Right lobe of liver (tissue), 6 donors: ENCODE data around the gene CDH4. TPM values are rescaled to one million over a fixed set of nuclear protein-coding genes. Genes with fewer than 3 reads are reported as not detected.

Experiments used
- ATAC-seq, 4 donors: fragments of 200-7000 bp; cut with Tn5 transposase; one replicate each; pipeline ENCODE4 v1.9.1; 2020; ENCODE audit warnings: mild to moderate bottlenecking in 4 of 4, moderate library complexity in 4 of 4
- DNase-seq, 3 donors: peaks; one replicate each; pipeline ENCODE4 v3.0.0-alpha.2; 2020
- H3K27ac ChIP-seq, 3 donors: fragments of 200-600 bp; one replicate each; pipeline ENCODE4 v1.8.0; 2022
- H3K27me3 ChIP-seq, 2 donors: fragments of 200-600 bp; one replicate each; pipeline ENCODE4 v1.8.0; 2022
- H3K36me3 ChIP-seq, 4 donors: fragments of 200-600 bp; sonication (generic) in 1 of 4; one replicate each; pipeline versions ENCODE4 v1.5.1 to v1.8.0; 2017 to 2022; ENCODE audit warnings: control low read depth in 1 of 4
- H3K4me1 ChIP-seq, 4 donors: fragments of 200-600 bp; sonication (generic) in 1 of 4; one replicate each; pipeline versions ENCODE4 v1.5.1 to v1.8.0; 2017 to 2022; ENCODE audit warnings: control low read depth in 1 of 4
- H3K4me3 ChIP-seq, 3 donors: fragments of 200-600 bp; one replicate each; pipeline ENCODE4 v1.8.0; 2022
- H3K9me3 ChIP-seq, 4 donors: fragments of 200-600 bp; sonication (generic) in 1 of 4; one replicate each; pipeline versions ENCODE4 v1.5.1 to v1.8.0; 2017 to 2022; ENCODE audit warnings: control low read depth in 1 of 4
- POLR2A ChIP-seq: fragments of 450-650 bp; IDR thresholded peaks from one replicate; pipeline ENCODE4 v1.6.1; 2017; ENCODE audit warnings: antibody characterized with exemption, mild to moderate bottlenecking
- WGBS: methylation state at CpG from one replicate; pipeline ENCODE4 v1.1.6; 2018; ENCODE audit warnings: low coverage, low lambda C conversion rate; ENCODE audit not compliant: insufficient coverage; ENCODE audit errors: missing lambda C conversion rate; 5-methylcytosine and 5-hydroxymethylcytosine counted together
- intact Hi-C, 2 donors: fragments of 100-400 bp; cut with DNase I; formaldehyde crosslinking; loops; one replicate each; pipeline versions ENCODE4 v1.11.2 to v1.14.1; 2022
- total RNA-seq, 6 experiments: library from RNA; depleted of rRNA in 2 of 6; stranded (reverse); fragments of >200 nt in 2 of 6; fragmentation: NEBNext Ultra II Directional in 3 of 6; extraction: Animal tissue kit (Norgen Biotek cat#: 25700) in 3 of 6; gene quantifications; one replicate each; pipeline versions ENCODE4 v1.1.0 to v1.2.4, GENCODE V29; 2016 to 2023
- TF ChIP-seq, protein P1 (sequence below), 4 donors: fragments of 200-600 bp in 3 of 4; fragments of 450-650 bp in 1 of 4; IDR thresholded peaks; one replicate each; pipeline versions ENCODE4 v1.5.1 to v1.8.0; 2016 to 2022; ENCODE audit warnings: antibody characterized with exemption in 4 of 4, mild to moderate bottlenecking in 2 of 4
- donor health status: DM: no; HTN: yes; CAD: no.
- donor health status: DM: no; HTN: no; CAD: no.
- donor health status: DM: no; HTN: no; CAD: no.
- donor health status: DM: no; HTN: yes; CAD: no.
- donor health status: DM: no; HTN: yes; CAD: no.

The CDH4 gene
- total RNA-seq, 6 experiments from 2014 or later, result 0.02 to 0.14 (median 0.09) TPM; not detected in 3

DNA sequence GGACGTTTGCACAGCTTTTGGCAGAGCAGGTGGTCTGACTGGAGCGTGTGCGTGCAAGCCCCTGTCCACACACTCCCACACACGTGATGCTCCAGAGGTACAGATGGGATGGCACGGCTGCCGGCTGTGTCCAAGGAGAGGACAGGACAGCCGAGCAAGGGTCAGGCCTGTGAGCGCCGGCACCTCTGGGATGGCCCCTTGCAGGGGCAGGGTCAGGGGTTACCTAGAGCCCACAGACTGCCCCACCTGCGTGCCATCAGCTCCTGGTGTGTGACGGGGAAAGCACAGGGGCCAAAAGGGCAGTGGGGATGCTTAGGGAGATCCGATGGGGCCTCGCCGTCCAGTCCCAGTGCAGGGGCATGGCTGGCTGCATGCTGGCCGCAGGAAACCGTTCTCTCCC lies 623.9 kb downstream of the CDH4 start:
- no peak for DNase-seq
- Histone ChIP-seq H3K36me3 (no peaks in the 10 kb centered on the region), H3K27ac (no peak overlapping the region), H3K27me3 (no peaks in the 10 kb centered on the region), H3K4me1 (no peaks in the 10 kb centered on the region), H3K4me3 (no peak overlapping the region), H3K9me3 (no peaks in the 10 kb centered on the region)
- ATAC-seq, result no peak
- WGBS, result 45% methylated on average over 11 of the region's 16 CpGs
- intact Hi-C loops, result no loop called here
- TF ChIP-seq POLR2A, result no peak
- TF ChIP-seq, protein P1, sequence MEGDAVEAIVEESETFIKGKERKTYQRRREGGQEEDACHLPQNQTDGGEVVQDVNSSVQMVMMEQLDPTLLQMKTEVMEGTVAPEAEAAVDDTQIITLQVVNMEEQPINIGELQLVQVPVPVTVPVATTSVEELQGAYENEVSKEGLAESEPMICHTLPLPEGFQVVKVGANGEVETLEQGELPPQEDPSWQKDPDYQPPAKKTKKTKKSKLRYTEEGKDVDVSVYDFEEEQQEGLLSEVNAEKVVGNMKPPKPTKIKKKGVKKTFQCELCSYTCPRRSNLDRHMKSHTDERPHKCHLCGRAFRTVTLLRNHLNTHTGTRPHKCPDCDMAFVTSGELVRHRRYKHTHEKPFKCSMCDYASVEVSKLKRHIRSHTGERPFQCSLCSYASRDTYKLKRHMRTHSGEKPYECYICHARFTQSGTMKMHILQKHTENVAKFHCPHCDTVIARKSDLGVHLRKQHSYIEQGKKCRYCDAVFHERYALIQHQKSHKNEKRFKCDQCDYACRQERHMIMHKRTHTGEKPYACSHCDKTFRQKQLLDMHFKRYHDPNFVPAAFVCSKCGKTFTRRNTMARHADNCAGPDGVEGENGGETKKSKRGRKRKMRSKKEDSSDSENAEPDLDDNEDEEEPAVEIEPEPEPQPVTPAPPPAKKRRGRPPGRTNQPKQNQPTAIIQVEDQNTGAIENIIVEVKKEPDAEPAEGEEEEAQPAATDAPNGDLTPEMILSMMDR (IDR thresholded peaks at IDR 0.05), result no peak

DNA sequence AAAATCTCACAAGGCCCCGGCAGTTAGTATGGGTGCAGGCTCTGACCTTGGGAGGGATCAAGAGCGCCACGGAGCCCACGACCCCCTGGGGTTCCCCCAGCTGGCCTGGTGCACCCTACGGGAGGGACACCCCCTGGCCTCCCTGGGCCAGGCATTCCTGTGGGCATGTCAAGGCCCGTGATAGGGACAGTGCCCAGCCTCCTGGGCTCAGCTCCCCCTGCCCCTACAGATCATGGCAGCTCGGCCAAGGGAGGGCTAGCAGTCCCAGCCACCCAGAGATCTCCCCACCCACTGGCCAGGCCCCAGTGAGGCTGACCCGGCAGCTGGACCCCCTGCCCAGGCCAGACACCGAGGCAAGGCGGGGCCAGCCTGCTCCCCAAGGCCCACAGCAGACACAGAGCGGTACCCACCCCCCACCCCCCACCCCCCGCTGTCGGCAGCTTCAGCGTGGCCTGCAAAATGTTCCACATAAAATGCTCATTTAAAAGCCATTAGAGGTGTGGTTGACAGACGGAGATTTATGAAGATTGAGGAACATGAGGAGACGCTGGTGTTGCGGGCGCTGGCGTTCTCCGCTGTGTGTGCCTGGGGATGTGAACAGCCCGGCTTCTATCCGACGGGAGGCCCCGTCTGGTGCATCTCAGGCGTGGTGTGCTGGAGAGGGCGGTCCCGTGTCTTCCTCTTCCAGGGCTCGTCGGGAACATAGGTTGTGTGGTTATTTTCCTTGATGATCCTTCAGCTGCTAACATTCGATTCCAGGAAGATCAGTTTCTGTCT lies 625.1 kb downstream of the CDH4 start:
- intact Hi-C loops, result no loop called here

DNA sequence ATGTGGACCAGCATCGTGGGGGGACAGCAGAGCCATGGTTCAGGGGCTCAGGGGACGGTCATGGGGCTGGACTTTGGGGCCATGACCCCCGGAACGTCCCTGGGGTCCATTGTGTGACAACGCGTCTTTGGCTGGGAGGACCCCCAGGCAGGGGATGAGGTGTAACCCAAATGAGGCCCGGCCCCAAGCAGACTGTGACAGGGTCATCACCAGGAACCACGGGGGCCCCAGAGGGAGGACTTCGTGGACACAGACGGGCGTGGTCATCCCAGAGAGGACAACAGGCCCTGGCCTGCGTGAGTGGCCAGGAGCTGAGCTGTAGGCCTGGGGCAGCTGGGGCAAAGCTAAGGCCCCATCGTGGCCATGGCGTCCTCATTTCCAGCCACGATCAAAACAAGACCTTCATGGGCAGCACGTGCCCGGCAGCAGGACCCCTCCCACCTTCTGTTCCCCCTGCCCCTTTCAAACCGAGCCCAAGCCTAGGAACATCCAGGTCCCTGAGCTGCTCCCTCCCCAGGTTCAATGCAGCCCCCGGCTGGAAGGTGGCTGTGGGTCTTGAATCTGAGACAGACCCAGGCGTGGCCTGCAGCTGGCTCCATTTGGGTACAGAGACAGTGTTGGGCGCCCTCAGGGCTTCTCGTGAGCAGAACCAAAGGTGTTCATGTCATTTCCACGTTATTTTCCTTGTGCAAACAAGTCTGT lies 625.9 kb downstream of the CDH4 start:
- Histone ChIP-seq H3K27ac (no peak overlapping the region), H3K9me3 (no peaks in the 10 kb centered on the region), H3K4me3 (no peak overlapping the region), H3K27me3 (no peaks in the 10 kb centered on the region), H3K36me3 (no peaks in the 10 kb centered on the region), H3K4me1 (no peaks in the 10 kb centered on the region)
- no peak for ATAC-seq
- DNase-seq, result no peak
- 53% methylated on average over 4 of the region's 23 CpGs for WGBS
- intact Hi-C loops, result no loop called here
- TF ChIP-seq POLR2A, result no peak
- TF ChIP-seq, protein P1 (IDR thresholded peaks at IDR 0.05), result no peak

More for the DNA sequence above, 625.1 kb downstream of the CDH4 start:
- 79% methylated on average over 5 of the region's 30 CpGs for WGBS
- Histone ChIP-seq H3K36me3 (no peaks in the 10 kb centered on the region), H3K4me1 (no peaks in the 10 kb centered on the region), H3K4me3 (no peak overlapping the region), H3K27ac (no peak overlapping the region), H3K27me3 (no peaks in the 10 kb centered on the region), H3K9me3 (no peaks in the 10 kb centered on the region)
- ATAC-seq (no peak), DNase-seq (no peak)
- TF ChIP-seq, protein P1 (IDR thresholded peaks at IDR 0.05), result no peak
- no peak for TF ChIP-seq POLR2A

DNA sequence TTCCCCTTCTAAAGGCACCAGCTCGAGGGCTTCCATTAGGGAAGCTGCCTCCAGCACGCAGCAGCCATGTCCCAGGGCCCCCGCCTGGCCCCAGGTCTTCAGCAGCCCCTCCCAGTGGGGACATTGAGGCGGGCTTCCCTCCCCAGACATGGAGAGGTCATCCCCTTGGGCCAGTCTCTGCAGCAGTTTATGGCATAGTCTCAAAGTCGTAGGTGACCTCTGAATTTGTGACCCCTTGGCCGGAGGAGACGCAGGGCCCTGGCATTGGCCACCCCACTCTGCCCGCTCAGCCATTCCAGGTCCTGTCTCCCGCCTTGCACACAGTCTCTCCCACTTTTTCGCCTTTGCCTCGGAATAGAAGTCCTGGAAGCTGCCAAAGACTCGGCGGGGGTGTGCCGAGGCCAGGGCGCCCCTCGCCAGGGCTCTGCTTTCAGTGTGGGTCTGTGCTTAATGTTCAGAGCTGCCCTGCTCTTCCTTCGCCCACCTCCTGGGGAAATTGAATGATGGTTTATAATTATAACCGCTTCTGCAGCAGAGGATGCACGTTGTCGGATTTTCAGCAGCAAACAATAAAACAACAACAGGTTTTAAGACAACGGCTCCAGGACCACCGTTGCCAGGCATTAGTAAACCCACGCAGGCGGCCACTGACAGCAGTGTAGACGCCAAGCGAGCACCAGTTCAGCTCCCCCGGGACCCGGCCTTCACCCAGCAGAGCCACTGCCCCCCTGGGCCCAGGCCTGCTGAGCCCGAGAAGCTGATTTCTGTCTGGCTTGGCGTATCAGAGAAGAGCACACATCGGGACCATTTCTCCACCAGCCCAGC lies 626.6 kb downstream of the CDH4 start:
- Histone ChIP-seq H3K9me3 (no peaks in the 10 kb centered on the region), H3K36me3 (no peaks in the 10 kb centered on the region), H3K27ac (no peak overlapping the region), H3K4me1 (no peaks in the 10 kb centered on the region), H3K4me3 (no peak overlapping the region), H3K27me3 (no peaks in the 10 kb centered on the region)
- ATAC-seq, result no peak
- no peak for DNase-seq
- intact Hi-C loops, result no loop called here
- no peak for TF ChIP-seq POLR2A
- TF ChIP-seq, protein P1 (IDR thresholded peaks at IDR 0.05), result no peak
- WGBS, result 63% methylated on average over 17 of the region's 31 CpGs
